H9 (cell line): ENCODE data around the gene ZBTB16. TPM values are rescaled to one million over a fixed set of nuclear protein-coding genes. Genes with fewer than 3 reads are reported as not detected.

Source experiments
- DNase-seq: peaks from one replicate; pipeline ENCODE4 v3.0.0-alpha.2; 2017
- H2AFZ ChIP-seq: one replicate; pipeline ENCODE4 v1.6.1; 2013; ENCODE audit warnings: mild to moderate bottlenecking, low read length, control low read depth, moderate library complexity
- H2AK5ac ChIP-seq: 2 replicates; pipeline ENCODE4 v1.6.1; 2013; ENCODE audit warnings: low read length, control low read depth, mixed read lengths; ENCODE audit not compliant: insufficient read length
- H2BK120ac ChIP-seq: one replicate; pipeline ENCODE4 v1.6.1; 2013; ENCODE audit warnings: low read depth, mild to moderate bottlenecking, low read length, control low read depth, inconsistent platforms; ENCODE audit not compliant: poor library complexity, severe bottlenecking
- H2BK12ac ChIP-seq: 2 replicates; pipeline ENCODE4 v1.6.1; 2013; ENCODE audit warnings: low read length, control low read depth, mixed read lengths, low read depth; ENCODE audit not compliant: insufficient read length
- H2BK15ac ChIP-seq: 2 replicates; pipeline ENCODE4 v1.6.1; 2013; ENCODE audit warnings: low read depth, low read length, control low read depth
- H2BK20ac ChIP-seq: one replicate; pipeline ENCODE4 v1.6.1; 2013; ENCODE audit warnings: low read depth, mild to moderate bottlenecking, low read length, control low read depth, inconsistent platforms; ENCODE audit not compliant: poor library complexity, severe bottlenecking
- H2BK5ac ChIP-seq: 2 replicates; pipeline ENCODE4 v1.6.1; 2013; ENCODE audit warnings: low read length, control low read depth, mixed read lengths; ENCODE audit not compliant: insufficient read length
- H3K14ac ChIP-seq: 2 replicates; pipeline ENCODE4 v1.6.1; 2013; ENCODE audit warnings: low read length, control low read depth; ENCODE audit not compliant: insufficient read depth
- H3K18ac ChIP-seq: 2 replicates; pipeline ENCODE4 v1.6.1; 2013; ENCODE audit warnings: low read depth, mild to moderate bottlenecking, mixed read lengths, low read length, control low read depth; ENCODE audit not compliant: insufficient read length
- H3K23ac ChIP-seq: 2 replicates; pipeline ENCODE4 v1.6.1; 2013; ENCODE audit warnings: low read length, control low read depth, mixed read lengths, low read depth; ENCODE audit not compliant: insufficient read length
- H3K23me2 ChIP-seq: 2 replicates; pipeline ENCODE4 v1.6.1; 2013; ENCODE audit warnings: low read depth, mild to moderate bottlenecking, mixed read lengths, low read length, control low read depth; ENCODE audit not compliant: insufficient read length, poor library complexity, severe bottlenecking
- H3K27ac ChIP-seq: 2 replicates; pipeline ENCODE4 v1.5.1; 2013; ENCODE audit warnings: low read length, control low read depth, mixed read lengths, low read depth; ENCODE audit not compliant: insufficient read length
- H3K27me3 ChIP-seq: 2 replicates; pipeline ENCODE4 v1.6.1; 2013; ENCODE audit warnings: low read length, control low read depth, inconsistent platforms; ENCODE audit not compliant: insufficient read depth
- H3K4ac ChIP-seq: 2 replicates; pipeline ENCODE4 v1.6.1; 2013; ENCODE audit warnings: low read depth, mild to moderate bottlenecking, control low read depth, inconsistent platforms, low read length, moderate library complexity
- H3K4me1 ChIP-seq: 2 replicates; pipeline ENCODE4 v1.6.1; 2013; ENCODE audit warnings: low read length, control low read depth, inconsistent platforms; ENCODE audit not compliant: insufficient read depth
- H3K4me2 ChIP-seq: 2 replicates; pipeline ENCODE4 v1.6.1; 2013; ENCODE audit warnings: low read length, control low read depth, mixed read lengths; ENCODE audit not compliant: insufficient read length, insufficient read depth
- H3K56ac ChIP-seq: 2 replicates; pipeline ENCODE4 v1.6.1; 2013; ENCODE audit warnings: low read depth, mild to moderate bottlenecking, mixed read lengths, low read length, control low read depth; ENCODE audit not compliant: insufficient read length
- H3K79me1 ChIP-seq: 2 replicates; pipeline ENCODE4 v1.6.1; 2013; ENCODE audit warnings: low read depth, mild to moderate bottlenecking, moderate library complexity, low read length, control low read depth, inconsistent platforms; ENCODE audit not compliant: insufficient read depth, poor library complexity, severe bottlenecking
- H3K79me2 ChIP-seq: 2 replicates; pipeline ENCODE4 v1.6.1; 2013; ENCODE audit warnings: low read length, control low read depth, inconsistent platforms; ENCODE audit not compliant: insufficient read depth
- H3K9ac ChIP-seq: 2 replicates; pipeline ENCODE4 v1.6.1; 2013; ENCODE audit warnings: low read length, control low read depth, mixed read lengths; ENCODE audit not compliant: insufficient read length; ENCODE audit errors: extremely low read depth
- H3K9me3 ChIP-seq: one replicate; pipeline ENCODE4 v1.6.1; 2013; ENCODE audit warnings: low read depth, low read length, inconsistent platforms; ENCODE audit not compliant: control insufficient read depth
- H3T11ph ChIP-seq: one replicate; pipeline ENCODE4 v1.6.1; 2013; ENCODE audit warnings: mild to moderate bottlenecking, low read length, control low read depth, inconsistent platforms
- H4K20me1 ChIP-seq: one replicate; pipeline ENCODE4 v1.6.1; 2013; ENCODE audit not compliant: control insufficient read depth, insufficient read length, insufficient read depth
- H4K5ac ChIP-seq: 2 replicates; pipeline ENCODE4 v1.6.1; 2013; ENCODE audit warnings: low read depth, mild to moderate bottlenecking, mixed read lengths, low read length, control low read depth; ENCODE audit not compliant: insufficient read length
- H4K8ac ChIP-seq: replicated peaks from 2 replicates; pipeline ENCODE4 v1.6.1; 2013; ENCODE audit warnings: low read length, control low read depth, mixed read lengths, low read depth; ENCODE audit not compliant: insufficient read length
- H4K91ac ChIP-seq: 2 replicates; pipeline ENCODE4 v1.6.1; 2013; ENCODE audit warnings: low read depth, mild to moderate bottlenecking, moderate library complexity, mixed read lengths, low read length, control low read depth; ENCODE audit not compliant: insufficient read length
- H3K27ac Mint-ChIP-seq, 3 experiments: 2 replicates in 2 of 3; 3 replicates in 1 of 3; pipeline ENCODE4 v1.8.0; 2020 to 2021; ENCODE audit warnings: mixed read lengths in 3 of 3, mild to moderate bottlenecking in 1 of 3, moderate library complexity in 1 of 3
- H3K27me3 Mint-ChIP-seq: 2 replicates; pipeline ENCODE4 v1.8.0; 2021; ENCODE audit warnings: low read depth, mild to moderate bottlenecking, moderate library complexity, mixed read lengths
- H3K36me3 Mint-ChIP-seq, 3 experiments: 2 replicates in 2 of 3; 3 replicates in 1 of 3; pipeline ENCODE4 v1.8.0; 2020 to 2021; ENCODE audit warnings: low read depth in 3 of 3, mixed read lengths in 3 of 3; ENCODE audit not compliant: insufficient read depth in 1 of 3
- H3K4me1 Mint-ChIP-seq, 2 experiments: 2 replicates each; pipeline ENCODE4 v1.8.0; 2020; ENCODE audit warnings: mixed read lengths in 2 of 2
- H3K4me3 Mint-ChIP-seq, 2 experiments: 2 replicates in 1 of 2; 3 replicates in 1 of 2; pipeline ENCODE4 v1.8.0; 2020 to 2021; ENCODE audit warnings: mild to moderate bottlenecking in 2 of 2, mixed read lengths in 2 of 2, moderate library complexity in 1 of 2
- H3K9me3 Mint-ChIP-seq, 2 experiments: 2 replicates in 1 of 2; 3 replicates in 1 of 2; pipeline ENCODE4 v1.8.0; 2020; ENCODE audit warnings: mild to moderate bottlenecking in 2 of 2, mixed read lengths in 2 of 2, moderate library complexity in 1 of 2
- CTCF ChIP-seq: fragments of 200-600 bp; sonication (generic); conservative IDR thresholded peaks from 3 replicates; pipeline ENCODE4 v1.8.0; 2021; ENCODE audit warnings: antibody characterized with exemption, mild to moderate bottlenecking
- WGBS: extraction: QIAGEN DNeasy Blood & Tissue Kit; methylation state at CpG from one replicate; pipeline ENCODE4 v1.1.7; 2013; ENCODE audit warnings: missing lambda C conversion rate, low lambda C conversion rate, mixed read lengths; ENCODE audit not compliant: insufficient read length; ENCODE audit errors: extremely low coverage; 5-methylcytosine and 5-hydroxymethylcytosine counted together
- total RNA-seq: library from RNA; stranded (reverse); gene quantifications from 2 replicates; pipeline ENCODE4 v1.2.1, GENCODE V29; 2021

ZBTB16 gene
- total RNA-seq, 1 experiment from 2014 or later, result not detected

GRCh38 chr11:114082767-114083181 lies 23.3 kb downstream of the ZBTB16 start:
- peaks cover 3% of the 10 kb centered on the region for H3K27me3 ChIP-seq
- H3K4me2 ChIP-seq, result no peak overlapping the region
- no CpG with 5 or more reads among the region's 22 CpGs for WGBS
- H3K27ac ChIP-seq, result no peak overlapping the region
- no peak overlapping the region for H3K4ac ChIP-seq
- H3K9ac ChIP-seq, result no peak overlapping the region
- Mint-ChIP-seq H3K4me3 (no peak overlapping the region), H3K4me1 (peaks cover 12 to 33% of the 10 kb centered on the region in 2 experiments), H3K27me3 (peaks cover 93% of the 10 kb centered on the region), H3K36me3 (no peaks in the 10 kb centered on the region), H3K9me3 (no peaks in the 10 kb centered on the region; a peak in 1 of 5 replicates), H3K27ac (no peak overlapping the region)
- no peak overlapping the region for H3T11ph ChIP-seq
- no peaks in the 10 kb centered on the region for H4K20me1 ChIP-seq
- no peak for DNase-seq
- H3K14ac ChIP-seq, result no peak overlapping the region
- no peak overlapping the region for H2BK15ac ChIP-seq
- H3K4me1 ChIP-seq, result no peaks in the 10 kb centered on the region
- no peak for TF ChIP-seq CTCF
- H3K79me2 ChIP-seq, result no peaks in the 10 kb centered on the region
- no peak overlapping the region for H4K91ac ChIP-seq
- H4K5ac ChIP-seq, result no peak overlapping the region
- no peak overlapping the region for H2BK120ac ChIP-seq
- H2BK5ac ChIP-seq, result no peak overlapping the region
- no peak overlapping the region for H2BK12ac ChIP-seq
- H2AK5ac ChIP-seq, result no peak overlapping the region
- H3K23me2 ChIP-seq, result no peaks in the 10 kb centered on the region
- H3K23ac ChIP-seq, result no peak overlapping the region
- H2AFZ ChIP-seq, result no peak overlapping the region
- H3K56ac ChIP-seq, result no peak overlapping the region
- no peak overlapping the region for H3K18ac ChIP-seq
- H4K8ac ChIP-seq, result no peak overlapping the region
- H2BK20ac ChIP-seq, result no peak overlapping the region
- H3K9me3 ChIP-seq, result no peaks in the 10 kb centered on the region
- H3K79me1 ChIP-seq, result no peaks in the 10 kb centered on the region
